T-helper 1 cell (primary cell): ENCODE measurements around the gene TXNDC9.
"Not testable (repeated sequence)": the region's sequence is repeated elsewhere in the genome, so short reads cannot be mapped to it uniquely, and the experiment has no call there.

Experiments
- DNase-seq, 5 donors: peaks; one replicate each; pipeline ENCODE4 v3.0.0-alpha.2; 2012 to 2020
- total RNA-seq, 4 donors: gene quantifications; one replicate each; lab custom pipeline; 2026; lab: John Stamatoyannopoulos, UW

Gene TXNDC9, protein sequence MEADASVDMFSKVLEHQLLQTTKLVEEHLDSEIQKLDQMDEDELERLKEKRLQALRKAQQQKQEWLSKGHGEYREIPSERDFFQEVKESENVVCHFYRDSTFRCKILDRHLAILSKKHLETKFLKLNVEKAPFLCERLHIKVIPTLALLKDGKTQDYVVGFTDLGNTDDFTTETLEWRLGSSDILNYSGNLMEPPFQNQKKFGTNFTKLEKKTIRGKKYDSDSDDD
- 9.4 to 18.4 (median 15.1) reads per million in 4 donors for total RNA-seq

DNA sequence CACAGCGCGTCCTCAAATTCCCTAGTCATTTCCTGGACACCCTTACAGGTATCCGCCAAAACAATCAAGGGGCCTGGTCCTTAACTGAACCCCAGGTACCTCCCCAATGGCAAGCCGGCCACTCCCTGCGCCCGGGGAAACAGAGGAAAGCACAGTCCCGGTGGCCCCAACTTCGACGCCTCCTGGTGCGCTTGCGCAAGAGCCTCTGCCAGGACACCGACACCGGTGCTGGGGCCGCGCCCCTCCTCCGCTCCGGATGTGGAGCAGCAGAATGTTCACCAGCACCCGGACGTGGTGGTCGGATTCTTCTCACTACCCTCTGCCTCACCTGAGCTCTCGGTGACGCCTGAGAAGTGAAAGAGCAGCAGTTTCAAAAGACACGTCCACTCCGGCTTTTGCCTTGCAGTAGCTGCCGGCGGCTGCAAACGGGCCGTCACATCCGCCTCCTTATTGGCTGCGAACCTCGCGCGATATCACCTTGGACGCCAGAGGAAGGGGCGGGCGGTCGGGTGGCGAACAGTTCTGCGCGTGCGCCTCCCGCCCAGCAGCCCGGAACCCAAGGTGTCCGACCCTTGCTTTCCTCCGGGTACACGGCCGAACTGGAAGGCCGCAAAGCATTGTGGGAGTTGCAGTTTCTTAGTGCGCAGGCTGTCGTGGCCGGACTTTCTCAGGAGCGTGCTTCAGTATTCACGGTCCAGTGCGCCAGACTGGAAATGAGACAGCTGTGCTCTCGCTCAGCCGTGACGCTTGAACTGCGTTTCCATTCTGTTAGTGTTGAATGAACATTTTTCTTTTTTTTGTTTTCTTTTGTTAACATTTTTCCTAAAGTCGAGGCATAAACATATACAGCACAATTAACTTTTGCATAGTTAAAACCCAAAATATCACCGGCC, at the start of gene TXNDC9:
TXNDC9 (minus strand) TSS at position 423 of the 893 bp plus-strand sequence. CDS start 3,123 bp downstream, outside the sequence.
- DNase-seq, result peak; percentile 97 to 99 (median 98)

GRCh38 chr2:99382143-99382542, 46.0 kb upstream of the TXNDC9 start:
- no peak for DNase-seq

DNA sequence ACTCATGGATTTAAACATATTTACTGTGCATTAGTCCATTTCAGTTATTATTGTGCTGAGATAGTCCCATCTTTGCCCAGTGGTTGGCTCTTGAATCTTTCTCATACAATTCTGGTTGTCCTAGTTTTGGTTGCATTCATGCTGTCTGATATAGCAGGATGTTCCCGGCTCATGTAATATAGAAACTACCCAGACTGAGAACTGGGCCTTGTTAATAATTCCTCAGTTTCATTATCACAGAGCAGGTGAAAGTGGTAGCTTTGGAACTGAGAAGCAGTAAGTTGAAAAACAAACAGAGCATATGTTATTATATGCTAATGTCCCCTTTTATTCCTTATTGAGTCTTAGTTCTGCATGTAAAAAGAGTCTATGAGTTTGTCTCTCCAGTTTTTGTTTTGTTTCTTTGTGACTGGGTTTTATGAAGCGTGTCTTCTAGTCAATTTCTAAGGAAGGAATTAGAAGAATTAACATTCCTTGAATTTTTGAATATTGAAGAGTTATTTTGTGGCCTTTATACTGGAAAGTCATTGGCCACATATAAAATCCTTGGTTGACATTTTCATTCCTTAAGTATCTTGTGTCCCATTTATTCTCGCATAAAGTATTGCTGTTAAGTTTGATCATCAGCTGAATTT, 44.4 kb upstream of the TXNDC9 start:
- peak in 1 of 5 donors; percentile 20 for DNase-seq

GRCh38 chr2:99377879-99378278, 41.7 kb upstream of the TXNDC9 start:
- DNase-seq, result peak in 1 of 5 donors; percentile 25

GRCh38 chr2:99376254-99376864, 40.2 kb upstream of the TXNDC9 start:
- no peak for DNase-seq

DNA sequence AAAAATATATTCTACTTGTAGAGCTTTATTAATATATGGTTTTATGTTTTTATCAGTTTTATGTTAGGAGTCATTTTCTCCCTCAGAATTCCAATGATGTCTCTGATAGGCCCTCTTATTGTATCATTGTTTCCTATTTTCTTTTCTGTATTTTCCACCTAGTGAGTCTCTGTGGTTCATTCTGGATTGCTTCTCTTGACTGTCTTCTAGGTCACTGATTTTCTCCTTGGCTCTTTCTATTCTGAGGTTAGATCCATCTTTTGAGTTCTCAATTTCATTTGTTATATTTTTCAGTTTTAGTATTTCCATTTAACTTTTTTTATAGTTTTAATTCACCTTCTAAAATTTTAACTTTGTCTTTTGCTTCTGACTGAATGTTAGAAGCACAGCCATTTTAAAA, 38.6 kb upstream of the TXNDC9 start:
- no peak for DNase-seq

DNA sequence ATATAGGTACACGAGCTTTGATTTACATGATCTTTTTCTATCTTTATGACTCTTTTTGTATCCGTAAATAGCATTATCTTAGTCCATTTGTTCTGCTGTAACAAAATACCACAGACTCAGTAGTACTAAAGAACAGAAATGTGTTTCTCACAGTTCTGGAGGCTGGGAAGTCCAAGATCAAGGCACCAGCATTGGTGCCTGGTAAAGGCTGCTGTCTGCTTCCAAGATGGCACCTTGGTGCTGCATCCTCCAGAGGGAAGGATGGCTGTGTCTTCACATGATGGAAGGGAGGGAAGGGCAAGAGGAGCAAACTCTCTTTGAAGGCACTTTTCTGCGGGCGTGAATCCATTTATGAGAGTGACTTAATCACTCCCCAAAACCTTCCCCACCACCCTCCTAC, 37.0 kb upstream of the TXNDC9 start:
- DNase-seq, result no peak

- not testable (repeated sequence) for DNase-seq
Observed at GRCh38 chr2:99368854-99369253, 32.7 kb upstream of the TXNDC9 start.

GRCh38 chr2:99365661-99366060, 29.5 kb upstream of the TXNDC9 start:
- DNase-seq, result no peak

DNA sequence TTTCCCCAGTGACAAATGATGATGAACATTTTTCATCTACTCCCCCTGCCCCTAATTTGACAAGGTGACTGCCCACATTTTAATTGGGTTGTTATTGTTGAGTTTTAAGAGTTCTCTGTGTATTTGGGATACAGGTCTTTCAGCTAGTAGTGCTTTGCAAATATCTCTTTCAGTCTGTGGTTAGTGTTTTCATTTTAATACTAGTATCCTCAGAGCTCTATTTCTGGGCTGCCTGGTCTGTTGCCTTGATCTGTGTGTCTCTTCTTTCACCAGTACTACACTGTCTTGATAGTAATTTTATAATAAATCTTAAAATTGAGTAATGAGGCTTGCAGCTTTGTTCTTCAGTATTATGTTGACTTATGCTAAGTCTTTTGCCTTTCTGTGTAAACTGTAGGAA, 20.7 kb upstream of the TXNDC9 start:
- no peak for DNase-seq

- not testable (repeated sequence) for DNase-seq
Observed at GRCh38 chr2:99354825-99355224, 18.7 kb upstream of the TXNDC9 start.

DNA sequence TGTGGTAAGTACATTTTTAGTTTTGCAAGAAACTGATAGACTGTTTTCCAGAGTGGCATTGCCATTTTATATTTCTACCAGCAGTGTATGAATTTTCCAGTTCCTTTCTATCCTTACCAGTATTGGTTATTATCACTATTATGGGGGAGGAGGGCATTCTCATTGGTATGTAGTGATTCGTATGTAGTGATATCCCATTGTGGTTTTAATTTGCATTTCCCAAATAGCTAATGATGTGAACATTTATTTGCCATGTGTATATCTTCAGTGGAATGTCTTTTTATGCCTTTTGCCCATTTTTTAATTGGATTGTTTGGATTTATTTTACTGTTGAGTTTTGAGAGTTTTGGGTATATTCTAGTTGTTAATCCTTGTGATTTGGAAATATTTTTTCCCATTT, 17.9 kb upstream of the TXNDC9 start:
- no peak for DNase-seq

- DNase-seq, result no peak
Observed at GRCh38 chr2:99350194-99350593, 14.1 kb upstream of the TXNDC9 start.

- DNase-seq, result no peak
Observed at GRCh38 chr2:99348173-99348572, 12.0 kb upstream of the TXNDC9 start.

GRCh38 chr2:99346218-99346617, 10.1 kb upstream of the TXNDC9 start:
- DNase-seq, result no peak

- DNase-seq, result not testable (repeated sequence)
Observed at GRCh38 chr2:99345446-99345845, 9.3 kb upstream of the TXNDC9 start.

- DNase-seq, result no peak
Observed at GRCh38 chr2:99342536-99342935, 6.4 kb upstream of the TXNDC9 start.

- DNase-seq, result no peak
Observed at GRCh38 chr2:99340669-99341236, 4.6 kb upstream of the TXNDC9 start.

DNA sequence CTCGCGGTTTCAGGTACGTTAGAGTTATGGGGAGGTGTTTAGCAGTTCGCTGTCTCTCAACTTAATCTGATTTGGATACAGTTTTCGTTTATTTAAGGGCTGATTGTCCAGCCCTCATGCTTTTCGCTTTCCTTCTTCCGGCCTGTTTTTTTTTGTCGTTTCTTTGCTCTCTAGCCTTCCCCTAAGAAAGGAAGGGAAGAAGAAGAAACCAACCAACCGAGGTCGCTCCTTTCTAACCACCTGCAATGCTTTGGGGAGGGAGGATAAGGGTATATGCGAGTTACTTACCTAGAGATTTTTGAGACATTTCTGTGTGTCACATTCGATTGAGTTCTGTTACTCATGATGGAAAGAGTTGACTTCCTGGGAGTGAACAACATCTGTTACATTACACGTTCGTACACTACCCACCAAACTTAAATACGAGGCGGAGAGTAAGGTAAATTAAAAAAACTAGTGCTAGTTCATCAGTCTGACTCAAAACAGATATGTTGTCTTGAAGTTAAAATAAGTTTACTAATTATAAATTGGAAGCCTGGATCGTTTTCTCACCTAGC, 2.0 kb upstream of the TXNDC9 start:
- DNase-seq, result peak in 1 of 5 donors; percentile 22

DNA sequence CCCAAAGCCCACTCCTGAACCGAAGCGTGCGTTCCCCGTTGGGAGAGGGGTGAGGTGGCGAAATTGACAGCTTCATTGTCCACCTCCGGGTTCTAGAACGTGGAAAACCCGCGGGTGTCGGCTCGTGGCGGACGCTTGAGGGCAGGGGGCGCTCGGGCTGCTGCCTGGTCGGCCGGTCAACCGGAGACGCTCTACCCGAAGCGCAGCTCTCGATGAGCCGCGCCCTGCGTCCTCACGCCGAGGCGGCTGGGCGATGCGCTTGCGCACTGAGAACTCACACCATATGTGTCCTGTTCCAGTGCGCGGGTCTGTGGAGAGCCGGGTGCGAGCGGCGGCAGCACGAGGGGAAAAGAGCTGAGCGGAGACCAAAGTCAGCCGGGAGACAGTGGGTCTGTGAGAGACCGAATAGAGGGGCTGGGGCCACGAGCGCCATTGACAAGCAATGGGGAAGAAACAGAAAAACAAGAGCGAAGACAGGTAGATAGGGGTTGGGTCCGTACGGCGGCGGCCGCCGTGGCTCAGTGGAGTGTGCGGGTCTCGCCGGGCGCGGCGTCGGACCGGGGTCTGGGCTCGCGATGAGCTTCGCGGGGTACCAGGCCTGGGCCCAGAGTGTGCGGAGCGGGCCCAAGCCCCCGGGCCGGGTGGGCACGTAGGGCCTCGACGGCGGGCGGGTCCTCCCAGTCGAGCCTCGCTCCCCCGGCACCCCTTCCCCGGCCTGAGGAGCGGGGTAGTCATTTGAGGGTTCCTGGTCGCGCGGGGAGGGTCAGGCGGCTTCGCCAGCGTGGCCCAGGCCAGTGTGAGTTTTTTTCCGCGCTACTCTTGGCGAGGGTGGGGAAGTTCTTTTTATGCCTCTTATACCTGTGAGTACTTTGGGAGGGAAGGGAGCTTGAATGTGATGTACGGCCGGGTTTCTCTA, 1.2 kb upstream of the TXNDC9 start, which contains the start of gene EIF5B:
EIF5B (plus strand) TSS at position 277 of the 916 bp plus-strand sequence; CDS start at position 443, 166 bp downstream.
- peak; percentile 77 to 97 (median 81) for DNase-seq

DNA sequence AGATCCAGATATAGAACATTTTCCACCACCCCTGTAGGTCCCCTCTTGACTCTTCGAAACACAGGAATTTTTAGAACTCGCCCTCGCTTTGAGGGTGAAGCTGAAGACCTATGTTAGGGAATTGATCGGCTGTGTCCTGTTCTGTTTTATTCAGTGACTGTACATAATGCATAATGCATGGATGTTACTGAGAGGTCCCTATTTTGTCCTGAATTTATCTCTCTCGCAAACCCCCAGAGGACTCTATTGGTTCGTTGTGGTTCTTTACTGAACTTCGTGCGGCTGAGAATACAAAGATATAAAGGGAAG, 625 bp upstream of the TXNDC9 start:
- peak in 1 of 5 donors; percentile 9 for DNase-seq
